Endothelial cell of umbilical vein (primary cell): ENCODE results near the gene SLC8A2. TPM values are rescaled to one million over a fixed set of nuclear protein-coding genes. Genes with fewer than 3 reads are reported as not detected.

Source experiments
- BruUV-seq: library from RNA; stranded (reverse); fragments of 400-500 nt; replicated peaks from 2 replicates; lab custom pipeline; 2021; lab: Mats Ljungman, UMichigan
- CTCF ChIA-PET: fragments of 300-600, 350-600 bp; sonication (Branson Sonifier 250); formaldehyde crosslinking; loops from one replicate; lab custom pipeline; 2021; ENCODE audit warnings: antibody characterized with exemption, inconsistent platforms; lab: Charles Lee
- POLR2A ChIA-PET: fragments of 300-600, 350-600 bp; sonication (Branson Sonifier 250); formaldehyde crosslinking; loops from one replicate; lab custom pipeline; 2021; ENCODE audit warnings: antibody characterized with exemption, inconsistent platforms; lab: Charles Lee
- DNase-seq: peaks from one replicate; pipeline ENCODE4 v3.0.0-alpha.2; 2011; ENCODE audit warnings: low read depth, low spot score
- FAIRE-seq: peaks from 2 replicates; lab custom pipeline; 2011; peaks lifted over from hg19 to GRCh38; lab: Jason Lieb, UNC
- H2AFZ ChIP-seq: 2 replicates; pipeline ENCODE4 v1.6.0; 2012; ENCODE audit warnings: low read depth, low read length, control low read depth, inconsistent platforms
- H3K27ac ChIP-seq: 2 replicates; pipeline ENCODE4 v1.5.1; 2011; ENCODE audit warnings: low read depth, mild to moderate bottlenecking, control low read depth, low read length, moderate library complexity; ENCODE audit not compliant: insufficient read depth
- H3K27me3 ChIP-seq, 2 experiments: 2 replicates each; pipeline versions ENCODE4 v1.6.0 to v1.6.1; 2011; ENCODE audit warnings: low read length in 2 of 2, mixed read lengths in 1 of 2; ENCODE audit not compliant: control insufficient read depth in 2 of 2, insufficient read depth in 2 of 2
- H3K36me3 ChIP-seq, 2 experiments: 2 replicates in 1 of 2; 3 replicates in 1 of 2; pipeline ENCODE4 v1.5.1; 2011; ENCODE audit warnings: low read length in 2 of 2, mild to moderate bottlenecking in 1 of 2, moderate library complexity in 1 of 2; ENCODE audit not compliant: control insufficient read depth in 2 of 2, insufficient read depth in 2 of 2; ENCODE audit errors: extremely low read depth in 1 of 2
- H3K4me1 ChIP-seq: 3 replicates; pipeline ENCODE4 v1.5.1; 2011; ENCODE audit warnings: mild to moderate bottlenecking, low read length; ENCODE audit not compliant: control insufficient read depth, insufficient read depth; ENCODE audit errors: extremely low read depth
- H3K4me2 ChIP-seq: 2 replicates; pipeline ENCODE4 v1.6.1; 2011; ENCODE audit warnings: low read length, control low read depth, mixed read lengths; ENCODE audit not compliant: insufficient read depth
- H3K4me3 ChIP-seq, 3 experiments: fragments of 200-600 bp in 1 of 3; sonication (generic), shearing (Covaris generic) in 1 of 3; replicated peaks in 1 of 3; 2 replicates each; pipeline ENCODE4 v1.5.1; 2011 to 2016; ENCODE audit warnings: control low read depth in 3 of 3, low read length in 3 of 3, mild to moderate bottlenecking in 2 of 3, inconsistent platforms in 1 of 3, low read depth in 1 of 3, moderate library complexity in 1 of 3; ENCODE audit not compliant: insufficient read depth in 1 of 3
- H3K79me2 ChIP-seq: 2 replicates; pipeline ENCODE4 v1.6.0; 2012; ENCODE audit warnings: low read length, inconsistent platforms; ENCODE audit not compliant: control insufficient read depth, insufficient read depth
- H3K9ac ChIP-seq: replicated peaks from 2 replicates; pipeline ENCODE3; 2011; ENCODE audit warnings: low read length, control low read depth; ENCODE audit not compliant: insufficient read depth; ENCODE audit errors: extremely low read depth
- H3K9me1 ChIP-seq: replicated peaks from 3 replicates; pipeline ENCODE4 v1.6.0; 2011; ENCODE audit warnings: mild to moderate bottlenecking, low read length; ENCODE audit not compliant: control insufficient read depth, insufficient read depth; ENCODE audit errors: extremely low read depth
- H3K9me3 ChIP-seq: replicated peaks from 2 replicates; pipeline ENCODE4 v1.5.1; 2012; ENCODE audit warnings: low read length, inconsistent platforms; ENCODE audit not compliant: control insufficient read depth, insufficient read depth
- H4K20me1 ChIP-seq: replicated peaks from 2 replicates; pipeline ENCODE3; 2011; ENCODE audit warnings: mild to moderate bottlenecking, low read length; ENCODE audit not compliant: control insufficient read depth, insufficient read depth; ENCODE audit errors: extremely low read depth
- CTCF ChIP-seq, 2 donors: IDR thresholded peaks; 1 replicate in 1 of 2; 2 replicates in 1 of 2; pipeline ENCODE4 v1.5.1; 2011; ENCODE audit warnings: low read length in 2 of 2, mild to moderate bottlenecking in 2 of 2, moderate library complexity in 2 of 2, control low read depth in 1 of 2, inconsistent platforms in 1 of 2, low read depth in 1 of 2; ENCODE audit not compliant: insufficient read depth in 1 of 2; ENCODE audit errors: extremely low read depth in 1 of 2
- EZH2 ChIP-seq: IDR thresholded peaks from 2 replicates; pipeline ENCODE4 v1.6.1; 2012; ENCODE audit warnings: borderline replicate concordance, low read depth, mild to moderate bottlenecking, moderate library complexity, low read length, inconsistent platforms; ENCODE audit not compliant: severe bottlenecking
- FOS ChIP-seq: IDR thresholded peaks from 2 replicates; pipeline ENCODE4 v1.6.1; 2011; ENCODE audit warnings: mild to moderate bottlenecking, low read length, moderate library complexity, borderline replicate concordance; ENCODE audit not compliant: insufficient read depth
- GATA2 ChIP-seq: IDR thresholded peaks from 2 replicates; pipeline ENCODE4 v1.7.0; 2011; ENCODE audit warnings: low read depth, mild to moderate bottlenecking, moderate library complexity, mixed read lengths, low read length; ENCODE audit not compliant: insufficient read length, insufficient read depth
- JUN ChIP-seq: IDR thresholded peaks from 2 replicates; pipeline ENCODE4 v1.6.1; 2011; ENCODE audit warnings: borderline replicate concordance, low read depth; ENCODE audit not compliant: insufficient read length, insufficient read depth
- MAX ChIP-seq: IDR thresholded peaks from 2 replicates; pipeline ENCODE4 v1.6.1; 2011; ENCODE audit not compliant: insufficient read depth, insufficient read length
- MYC ChIP-seq: IDR thresholded peaks from one replicate; pipeline ENCODE4 v1.6.1; 2011; ENCODE audit warnings: mild to moderate bottlenecking, low read depth, low read length
- POLR2A ChIP-seq: IDR thresholded peaks from 2 replicates; pipeline ENCODE4 v1.6.1; 2012; ENCODE audit warnings: low read depth, mild to moderate bottlenecking, control low read depth, low read length
- POLR2AphosphoS5 ChIP-seq: IDR thresholded peaks from 2 replicates; pipeline ENCODE4 v1.6.1; 2012; ENCODE audit warnings: low read depth, mild to moderate bottlenecking, control low read depth, low read length, moderate library complexity; ENCODE audit not compliant: insufficient read depth
- dilution Hi-C: fragments of 300-500 bp; cut with MboI; formaldehyde crosslinking; loops from one replicate; pipeline ENCODE4 v1.15.0; 2019; ENCODE audit warnings: low sequenced_read_pairs; ENCODE audit not compliant: extremely low pct_ligation_motif_present
- intact Hi-C: fragments of 100-400 bp; cut with micrococcal nuclease; formaldehyde crosslinking; loops from one replicate; pipeline ENCODE4 v1.10.0; 2022
- polyA plus RNA-seq, 4 experiments: library from polyadenylated mRNA; depleted of rRNA in 3 of 4; stranded (reverse) in 3 of 4; unstranded in 1 of 4; fragments of >200 nt; gene quantifications; 2 replicates each; pipeline versions ENCODE4 v1.2.1 to v1.2.3, GENCODE V29; 2011 to 2012; ENCODE audit warnings: missing spikeins in 1 of 4
- total RNA-seq: library from RNA; stranded (reverse); gene quantifications from 2 replicates; pipeline ENCODE4 v1.2.3, GENCODE V29; 2021

SLC8A2 gene
- total and polyA plus RNA-seq, 2 donors (not counting 3 experiments of a cell fraction or from before 2014, with no cell fraction given) = not detected

- dilution Hi-C loops (no loop called here), intact Hi-C loops (no loop called here)
- Histone ChIP-seq H3K9me3 (no peaks in the 10 kb centered on the region), H3K27ac (no peak overlapping the region), H3K4me2 (no peak overlapping the region), H4K20me1 (no peaks in the 10 kb centered on the region), H3K4me1 (no peaks in the 10 kb centered on the region), H2AFZ (no peak overlapping the region), H3K79me2 (no peaks in the 10 kb centered on the region), H3K36me3 (peaks cover 3 to 45% of the 10 kb centered on the region in 2 experiments), H3K27me3 (no peaks in the 10 kb centered on the region), H3K4me3 (no peak overlapping the region), H3K9me1 (no peaks in the 10 kb centered on the region), H3K9ac (no peak overlapping the region)
- CTCF ChIA-PET = interaction anchor here (1.1 to 2.0 kb wide), 3 partner anchors 10 to 58 kb away, joined by 3 to 6 read pairs (median 4); partner anchors contain the start of gene KPTN
- POLR2A ChIA-PET = no interaction called here
- no peak for TF ChIP-seq MYC
- no peak for TF ChIP-seq POLR2A
- TF ChIP-seq MAX = no peak
- TF ChIP-seq GATA2 = no peak
- no peak for TF ChIP-seq JUN
- TF ChIP-seq FOS = no peak
- no peak for TF ChIP-seq CTCF (IDR thresholded peaks at IDR 0.05; ENCODE audit: extremely low read depth in 1 of 2, insufficient read depth in 1 of 2, low read depth in 1 of 2, low read length in 2 of 2)
- no peak for TF ChIP-seq EZH2
- no peak for TF ChIP-seq POLR2AphosphoS5
- no peak for FAIRE-seq
- BruUV-seq = no TSS peak
- DNase-seq = no peak
Observed at GRCh38 chr19:47494211-47494547, 22.5 kb upstream of the SLC8A2 start.
